Left ventricle myocardium inferior (tissue), 1 donor: ENCODE data around the gene ST6GALNAC4. TPM values are rescaled to one million over a fixed set of nuclear protein-coding genes. Genes with fewer than 3 reads are reported as not detected.

ENCODE experiments used
- DNase-seq: peaks from one replicate; pipeline ENCODE4 v3.0.0-alpha.2; 2020
- H3K27ac ChIP-seq: fragments of 200-600 bp; replicated peaks from 2 replicates; pipeline ENCODE4 v1.8.0; 2021
- H3K27me3 ChIP-seq: fragments of 200-600 bp; 2 replicates; pipeline ENCODE4 v1.8.0; 2021; ENCODE audit warnings: low read depth
- H3K36me3 ChIP-seq: fragments of 200-600 bp; 2 replicates; pipeline ENCODE4 v1.8.0; 2021
- H3K4me1 ChIP-seq: fragments of 200-600 bp; 2 replicates; pipeline ENCODE4 v1.8.0; 2021
- H3K4me3 ChIP-seq: fragments of 200-600 bp; 2 replicates; pipeline ENCODE4 v1.8.0; 2021; ENCODE audit warnings: mild to moderate bottlenecking, moderate library complexity
- H3K9me3 ChIP-seq: fragments of 200-600 bp; replicated peaks from 2 replicates; pipeline ENCODE4 v1.8.0; 2021
- CTCF ChIP-seq: fragments of 200-600 bp; IDR thresholded peaks from 2 replicates; pipeline ENCODE4 v1.8.0; 2021; ENCODE audit warnings: antibody characterized with exemption, mild to moderate bottlenecking, borderline replicate concordance
- intact Hi-C: fragments of 100-400 bp; cut with micrococcal nuclease; formaldehyde crosslinking; loops from one replicate; pipeline ENCODE4 v1.11.0; 2022
- total RNA-seq: library from RNA; stranded (reverse); fragmentation: NEBNext Ultra II Directional; extraction: Animal tissue kit (Norgen Biotek cat#: 25700); gene quantifications from one replicate; pipeline ENCODE4 v1.2.1, GENCODE V29; 2021
- donor health status: DM: no; HTN: yes; CAD: no; lungs with severe emphysema.

ST6GALNAC4 gene
- total RNA-seq, 1 donor from 2014 or later, result 31.3 TPM

- no peak for DNase-seq
- Histone ChIP-seq H3K4me3 (no peak overlapping the region), H3K36me3 (no peaks in the 10 kb centered on the region), H3K9me3 (peaks cover 6% of the 10 kb centered on the region), H3K4me1 (peaks cover 63% of the 10 kb centered on the region), H3K27ac (no peak overlapping the region), H3K27me3 (no peaks in the 10 kb centered on the region)
- TF ChIP-seq CTCF, result no peak
- intact Hi-C loops, result no loop called here
Measured at GRCh38 chr9:127961613-127962155, 44.8 kb upstream of the ST6GALNAC4 start.

GRCh38 chr9:127961155-127961490 is 44.3 kb upstream of the ST6GALNAC4 start:
- peaks cover 58% of the 10 kb centered on the region for H3K4me1 ChIP-seq
- DNase-seq, result no peak
- intact Hi-C loops, result no loop called here

GRCh38 chr9:127960410-127961154 is 43.7 kb upstream of the ST6GALNAC4 start:
- Histone ChIP-seq H3K27ac (peak overlapping the region; percentile 70), H3K36me3 (no peaks in the 10 kb centered on the region), H3K9me3 (peaks cover 6% of the 10 kb centered on the region), H3K4me3 (no peak overlapping the region), H3K4me1 (peaks cover 58% of the 10 kb centered on the region), H3K27me3 (no peaks in the 10 kb centered on the region)
- intact Hi-C loops, result no loop called here
- TF ChIP-seq CTCF, result no peak
- no peak for DNase-seq

More at GRCh38 chr9:127961155-127961490, 44.3 kb upstream of the ST6GALNAC4 start:
- no peak overlapping the region for H3K4me3 ChIP-seq
- H3K36me3 ChIP-seq, result no peaks in the 10 kb centered on the region
- no peak overlapping the region for H3K27ac ChIP-seq
- no peak for TF ChIP-seq CTCF
- H3K9me3 ChIP-seq, result peaks cover 6% of the 10 kb centered on the region
- no peaks in the 10 kb centered on the region for H3K27me3 ChIP-seq

- H3K9me3 ChIP-seq, result peaks cover 6% of the 10 kb centered on the region
- peak overlapping the region; percentile 70 for H3K27ac ChIP-seq
- H3K4me1 ChIP-seq, result peaks cover 58% of the 10 kb centered on the region
- intact Hi-C loops, result no loop called here
- no peak for TF ChIP-seq CTCF
- DNase-seq, result no peak
- no peaks in the 10 kb centered on the region for H3K27me3 ChIP-seq
- H3K4me3 ChIP-seq, result no peak overlapping the region
- H3K36me3 ChIP-seq, result no peaks in the 10 kb centered on the region
Measured at GRCh38 chr9:127959841-127960409, 43.1 kb upstream of the ST6GALNAC4 start.

- intact Hi-C loops, result no loop called here
- no peak overlapping the region for H3K27ac ChIP-seq
- no peak for TF ChIP-seq CTCF
- no peak overlapping the region for H3K4me3 ChIP-seq
- H3K9me3 ChIP-seq, result peaks cover 6% of the 10 kb centered on the region
- H3K27me3 ChIP-seq, result no peaks in the 10 kb centered on the region
- H3K4me1 ChIP-seq, result peaks cover 58% of the 10 kb centered on the region
- H3K36me3 ChIP-seq, result no peaks in the 10 kb centered on the region
- no peak for DNase-seq
Measured at GRCh38 chr9:127959398-127959797, 42.6 kb upstream of the ST6GALNAC4 start.
